Esophagus squamous epithelium (tissue), 4 donors: ENCODE measurements around the gene PPP2R2C.

Experiments used
- CTCF ChIP-seq, 6 experiments: fragments of 450-650 bp in 4 of 6; fragments of 200-600 bp in 2 of 6; sonication (generic) in 2 of 6; IDR thresholded peaks; one replicate each; pipeline ENCODE4 v1.5.1; 2016 to 2019; ENCODE audit warnings: antibody characterized with exemption in 6 of 6, mild to moderate bottlenecking in 4 of 6, moderate library complexity in 4 of 6
- POLR2A ChIP-seq, 4 donors: fragments of 450-650 bp; IDR thresholded peaks; one replicate each; pipeline ENCODE4 v1.6.1; 2017; ENCODE audit warnings: antibody characterized with exemption in 4 of 4, mild to moderate bottlenecking in 4 of 4, moderate library complexity in 3 of 4

DNA sequence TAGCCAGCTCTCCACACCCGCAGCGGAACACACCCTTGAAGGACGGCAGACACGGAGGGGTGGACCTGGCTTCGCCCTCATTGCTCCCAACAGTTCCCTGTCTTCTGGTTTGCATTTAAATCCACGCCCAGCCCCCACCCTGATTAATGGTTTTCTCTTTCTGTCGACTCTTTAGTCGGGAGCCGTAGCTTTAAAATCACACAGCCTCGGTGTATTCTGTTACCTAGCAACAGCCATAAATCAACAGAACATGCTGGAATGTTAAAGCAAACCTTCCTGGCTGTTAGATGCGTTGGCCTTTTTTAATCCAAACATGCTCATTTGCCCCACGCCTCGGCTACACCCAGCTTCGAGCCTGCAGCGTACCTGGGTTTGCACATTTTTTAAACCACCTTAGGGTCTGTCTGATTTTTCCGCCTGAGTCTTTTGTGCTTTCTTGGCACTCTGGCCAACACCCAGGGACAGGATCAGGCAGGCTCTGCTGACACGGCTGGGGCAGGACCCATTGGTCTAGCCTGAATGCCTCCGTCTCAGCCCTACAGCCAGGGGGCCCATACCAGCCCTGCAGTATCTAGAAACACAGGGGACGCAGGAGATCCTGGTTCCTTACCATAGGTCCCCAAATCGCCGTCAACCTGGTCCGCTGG lies 21.4 kb upstream of the PPP2R2C start:
- TF ChIP-seq CTCF (IDR thresholded peaks at IDR 0.05): peak in 4 of 6 experiments; percentile 11 to 51 (median 23)
- no peak for TF ChIP-seq POLR2A (IDR thresholded peaks at IDR 0.05)
